Ramos (cell line): ENCODE results near the gene ECHDC3.
"Not testable (repeated sequence)": the region's sequence is repeated elsewhere in the genome, so short reads cannot be mapped to it uniquely, and the experiment has no call there.

ENCODE experiments used
- in situ Hi-C: fragments of 300-500 bp; cut with MboI; formaldehyde crosslinking; loops from one replicate; pipeline ENCODE4 v1.14.3; 2022; ENCODE audit warnings: low sequenced_read_pairs; ENCODE audit not compliant: unreplicated experiment

Gene ECHDC3

DNA sequence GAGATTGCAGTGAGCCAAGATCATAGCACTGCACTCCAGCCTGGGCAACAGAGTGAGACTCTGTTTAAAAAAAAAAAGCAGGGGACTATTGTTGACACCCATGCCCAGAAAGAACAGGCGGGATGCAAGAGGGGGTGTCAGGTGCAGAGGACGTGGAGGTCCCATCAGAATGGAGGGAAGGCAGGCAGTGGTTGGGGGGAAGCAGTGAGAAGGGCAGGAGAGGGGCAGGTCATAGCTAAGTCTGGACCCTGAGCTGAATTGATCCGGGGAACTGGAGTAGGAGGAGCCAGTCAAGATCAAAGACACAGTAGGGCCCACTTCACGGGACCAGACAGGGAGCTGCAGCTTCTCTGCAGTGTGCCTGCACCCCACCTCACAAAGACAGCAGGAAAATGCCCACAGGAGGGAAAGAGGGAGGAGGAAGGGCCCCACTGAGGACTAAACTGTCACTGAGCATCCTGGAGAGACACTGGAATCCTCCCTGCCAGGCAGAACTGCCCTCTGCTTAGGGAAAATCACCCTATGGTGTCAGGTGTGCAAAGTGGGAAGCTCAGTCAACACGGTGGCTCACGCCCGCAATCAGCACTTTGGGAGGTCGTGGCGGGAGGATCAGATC lies 27.3 kb upstream of the ECHDC3 start:
- in situ Hi-C loops: no loop called here

DNA sequence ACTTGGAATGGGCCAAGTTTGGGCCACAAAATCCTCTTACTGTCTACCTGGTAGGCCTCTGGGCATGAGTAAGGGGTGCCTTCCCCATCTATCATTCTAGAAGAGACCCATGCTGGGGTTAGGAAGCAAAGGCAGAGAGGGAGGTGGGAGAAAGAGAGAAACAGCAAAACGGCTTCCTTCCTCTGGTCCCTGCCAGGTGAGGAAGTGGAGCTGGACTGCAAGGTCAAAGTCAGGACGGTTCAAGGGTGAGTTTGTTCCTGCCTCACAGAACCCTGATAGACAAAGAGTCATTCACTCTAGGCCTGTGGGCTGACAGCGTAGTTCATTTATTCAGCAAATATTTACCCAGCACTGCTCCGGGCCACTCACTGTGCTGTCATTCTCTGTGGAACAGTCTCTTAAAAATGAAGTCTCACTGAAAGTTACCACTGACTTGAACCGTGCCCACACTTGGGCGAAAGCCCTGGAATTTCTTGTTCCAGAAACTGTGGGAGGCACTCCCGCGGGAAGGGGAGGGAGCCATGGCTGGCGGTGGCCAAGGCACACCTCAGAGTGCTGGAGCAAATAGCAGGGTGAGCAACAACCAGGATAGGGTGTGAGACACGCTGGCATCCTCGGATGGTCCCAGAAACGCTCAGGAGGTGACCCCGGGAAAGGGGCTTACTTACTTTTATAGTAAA lies 26.2 kb upstream of the ECHDC3 start:
- in situ Hi-C loops: no loop called here

- in situ Hi-C loops: no loop called here
Measured at GRCh38 chr10:11716686-11717085, 25.5 kb upstream of the ECHDC3 start.

DNA sequence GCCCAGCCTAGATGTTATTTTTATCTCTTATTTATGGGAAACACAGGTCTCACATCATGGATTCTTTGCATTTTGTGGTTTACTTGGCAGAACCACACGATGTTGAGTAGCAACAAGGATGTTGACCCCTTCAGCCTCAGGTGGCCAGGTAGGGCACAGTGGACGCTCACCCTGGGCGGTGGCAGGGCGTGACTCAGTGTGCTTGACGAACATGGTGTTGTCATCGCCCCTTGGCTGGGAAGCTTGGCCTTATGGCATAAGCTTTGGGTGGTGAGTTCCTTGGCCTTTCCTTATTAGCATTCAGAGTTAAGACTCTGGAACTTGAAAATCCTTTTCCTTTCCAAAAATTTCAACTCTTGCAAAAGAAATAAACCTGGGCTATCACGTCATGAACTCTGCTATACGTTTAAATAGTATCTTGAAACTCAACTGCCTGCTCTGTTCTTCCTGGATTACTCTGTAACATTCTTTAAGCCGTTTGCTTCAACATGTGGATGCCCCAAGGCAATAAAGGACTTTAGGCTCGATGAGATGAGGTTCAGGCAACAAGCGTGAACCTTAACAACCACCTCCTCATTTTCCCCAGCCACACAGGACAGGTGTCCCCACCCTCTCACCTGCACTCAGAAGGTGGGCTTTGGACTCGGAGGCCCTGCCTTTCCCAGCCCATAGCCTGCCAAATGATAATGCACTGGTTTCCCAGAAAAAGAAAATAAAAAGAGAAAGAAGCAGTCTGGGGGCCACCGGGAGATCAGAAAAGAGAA lies 22.5 kb upstream of the ECHDC3 start:
- in situ Hi-C loops: loop anchor here (10.0 kb wide), 1 partner anchor 205 kb away; no protein-coding TSS in a partner anchor

DNA sequence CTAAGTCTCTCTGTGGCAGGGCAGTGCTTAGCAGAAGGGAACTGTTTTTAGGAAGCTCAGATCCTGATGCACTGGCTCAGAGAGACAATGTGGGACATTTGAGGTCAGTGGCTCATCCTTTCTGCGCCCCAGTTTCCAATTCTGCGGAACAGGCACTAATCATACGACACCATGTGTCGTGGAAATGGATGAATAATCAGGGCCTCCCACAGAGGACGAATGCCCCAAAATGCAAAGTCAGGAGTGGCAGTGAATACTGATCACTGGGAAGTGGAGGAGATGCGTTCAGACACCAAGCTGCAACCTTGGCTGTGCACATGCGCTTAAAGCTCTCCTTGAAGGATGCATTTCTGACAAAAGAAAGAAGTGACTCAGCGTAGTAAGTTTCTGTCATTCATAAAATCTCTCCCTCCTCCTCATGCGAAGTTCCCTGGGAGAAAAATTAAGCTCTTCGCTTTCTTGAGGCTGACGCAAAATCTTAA lies 21.9 kb upstream of the ECHDC3 start:
- in situ Hi-C loops: loop anchor here (10.0 kb wide), 1 partner anchor 206 kb away; no protein-coding TSS in a partner anchor

DNA sequence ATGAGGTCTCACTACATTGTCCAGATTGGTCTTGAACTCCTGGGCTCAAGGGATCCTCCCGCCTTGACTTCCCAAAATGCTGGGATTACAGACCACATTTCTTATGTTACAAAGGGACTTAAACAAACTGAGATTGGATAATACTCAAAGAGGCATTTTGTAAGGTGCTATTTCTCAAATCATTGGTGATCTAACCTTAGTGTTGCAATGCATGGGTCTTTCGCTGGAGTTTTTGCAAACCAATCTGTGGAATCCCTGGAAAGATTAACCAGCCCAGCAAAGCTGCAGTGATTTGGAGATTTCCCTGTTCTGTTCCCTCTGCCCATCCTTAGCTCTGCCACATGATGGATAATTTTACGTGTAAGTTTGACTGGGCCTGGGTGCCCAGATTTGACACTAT lies 20.4 kb upstream of the ECHDC3 start:
- in situ Hi-C loops: loop anchor here (10.0 kb wide), 1 partner anchor 207 kb away; no protein-coding TSS in a partner anchor

DNA sequence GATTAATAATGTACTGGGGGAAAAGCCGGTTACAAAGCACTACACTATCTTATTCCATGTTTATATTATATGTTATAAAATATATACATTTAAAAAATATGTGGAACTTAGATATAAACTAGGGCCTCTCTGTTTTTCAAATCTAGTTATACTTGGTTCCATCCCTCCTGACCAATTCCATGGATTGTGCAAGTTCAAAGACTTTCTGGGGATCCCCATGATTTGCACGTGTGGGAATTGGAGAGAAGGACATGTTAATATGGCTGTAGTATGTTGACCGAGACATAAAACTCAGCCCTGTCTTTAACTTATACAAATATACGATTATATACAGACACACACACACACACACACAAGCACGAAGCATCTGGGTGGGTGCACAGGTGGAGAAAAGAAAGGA lies 18.8 kb upstream of the ECHDC3 start:
- in situ Hi-C loops: loop anchor here (10.0 kb wide), 1 partner anchor 209 kb away; no protein-coding TSS in a partner anchor

DNA sequence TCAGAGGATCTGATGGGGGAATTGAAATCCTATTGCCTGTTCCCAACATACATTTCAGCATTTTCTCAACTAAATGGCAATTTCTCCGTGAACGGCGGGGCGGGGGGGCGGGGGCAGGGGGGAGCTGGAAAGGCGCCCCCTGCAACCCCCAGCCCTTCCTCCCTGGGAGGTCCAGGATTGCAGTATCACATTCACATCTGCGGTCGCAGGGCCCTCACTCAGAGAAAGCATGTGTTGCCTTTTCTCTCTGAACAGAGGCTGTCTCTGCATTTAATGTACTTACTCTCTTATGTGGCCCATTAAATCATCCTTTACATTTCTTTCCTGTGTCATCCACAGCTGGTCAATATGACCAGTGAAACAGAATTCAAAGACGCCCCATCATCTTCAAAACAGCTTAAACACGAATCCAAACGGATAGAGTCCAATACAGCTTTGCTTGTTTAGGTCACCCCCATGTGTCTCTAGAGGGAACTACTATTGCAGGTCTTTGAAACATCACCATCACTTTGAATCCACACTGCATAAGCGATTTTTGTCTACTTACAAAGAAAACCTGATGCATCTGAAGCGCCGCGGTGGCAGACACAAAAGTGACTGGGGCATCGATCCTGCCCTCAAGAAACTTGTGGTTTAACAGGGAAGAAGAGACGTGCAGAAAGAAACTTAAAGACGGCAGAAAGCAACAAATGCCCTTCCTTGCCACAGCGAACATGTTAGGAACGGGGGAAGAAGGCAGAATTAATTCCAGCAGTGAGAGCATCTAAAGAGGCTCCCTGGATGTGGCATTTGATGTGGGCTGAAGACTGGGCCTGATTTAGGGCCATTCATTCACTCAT lies 17.0 kb upstream of the ECHDC3 start:
- in situ Hi-C loops: loop anchor here (10.0 kb wide), 1 partner anchor 210 kb away; no protein-coding TSS in a partner anchor

DNA sequence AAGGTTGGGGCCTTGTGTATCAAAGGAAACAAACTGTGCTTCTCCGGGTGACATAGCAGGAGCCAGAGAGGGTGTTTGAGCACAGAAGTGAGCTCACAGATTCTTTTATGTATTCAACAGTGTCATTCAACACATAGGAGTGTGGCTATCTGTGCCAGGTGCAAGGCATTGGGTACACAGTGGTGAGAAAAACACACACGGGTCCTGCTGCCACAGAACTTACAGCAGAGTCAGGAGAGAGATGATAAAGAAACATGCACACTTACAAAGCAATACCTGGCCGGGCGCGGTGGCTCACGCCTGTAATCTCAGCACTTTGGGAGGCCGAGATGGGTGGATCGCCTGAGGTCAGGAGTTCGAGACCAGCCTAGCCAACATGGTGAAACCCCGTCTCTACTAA lies 16.3 kb upstream of the ECHDC3 start:
- in situ Hi-C loops: loop anchor here (10.0 kb wide), 1 partner anchor 211 kb away; no protein-coding TSS in a partner anchor

DNA sequence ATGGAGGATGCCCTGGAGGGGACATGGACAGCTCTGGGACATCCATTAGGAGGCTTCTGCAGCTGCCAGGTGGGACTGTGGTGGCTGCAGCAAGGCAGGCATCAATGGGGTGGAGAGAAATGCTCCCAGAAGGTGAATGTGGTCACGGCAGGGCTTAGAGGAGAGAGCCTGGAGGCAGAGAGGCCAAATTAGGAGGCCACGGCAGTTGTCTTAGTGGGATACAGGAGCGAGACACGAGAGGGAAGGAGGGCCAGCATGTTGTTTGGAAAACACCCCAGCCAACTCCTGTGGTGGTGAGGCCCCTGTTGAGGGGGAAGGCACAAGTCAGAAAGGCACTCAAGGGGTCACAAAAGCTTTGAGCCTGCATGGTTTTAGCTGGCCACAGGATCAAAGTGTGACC lies 14.6 kb upstream of the ECHDC3 start:
- in situ Hi-C loops: loop anchor here (10.0 kb wide), 1 partner anchor 213 kb away; no protein-coding TSS in a partner anchor

GRCh38 chr10:11728353-11728752 lies 13.8 kb upstream of the ECHDC3 start:
- in situ Hi-C loops: loop anchor here (10.0 kb wide), 1 partner anchor 214 kb away; no protein-coding TSS in a partner anchor

GRCh38 chr10:11729790-11730315 lies 12.3 kb upstream of the ECHDC3 start:
- in situ Hi-C loops: loop anchor here (10.0 kb wide), 1 partner anchor 215 kb away; no protein-coding TSS in a partner anchor

GRCh38 chr10:11730779-11731178 lies 11.4 kb upstream of the ECHDC3 start:
- in situ Hi-C loops: no loop called here

DNA sequence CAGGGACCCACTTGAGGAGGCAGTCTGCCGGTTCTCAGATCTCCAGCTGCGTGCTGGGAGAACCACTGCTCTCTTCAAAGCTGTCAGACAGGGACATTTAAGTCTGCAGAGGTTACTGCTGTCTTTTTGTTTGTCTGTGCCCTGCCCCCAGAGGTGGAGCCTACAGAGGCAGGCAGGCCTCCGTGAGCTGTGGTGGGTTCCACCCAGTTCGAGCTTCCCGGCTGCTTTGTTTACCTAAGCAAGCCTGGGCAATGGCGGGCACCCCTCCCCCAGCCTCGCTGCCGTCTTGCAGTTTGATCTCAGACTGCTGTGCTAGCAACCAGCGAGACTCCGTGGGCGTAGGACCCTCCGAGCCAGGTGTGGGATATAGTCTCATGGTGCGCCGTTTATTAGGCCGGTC lies 5.4 kb upstream of the ECHDC3 start:
- in situ Hi-C loops: not testable (repeated sequence)

- in situ Hi-C loops: not testable (repeated sequence)
Measured at GRCh38 chr10:11737258-11738032, 4.7 kb upstream of the ECHDC3 start.

GRCh38 chr10:11740907-11741306 lies 1.3 kb upstream of the ECHDC3 start:
- in situ Hi-C loops: no loop called here

DNA sequence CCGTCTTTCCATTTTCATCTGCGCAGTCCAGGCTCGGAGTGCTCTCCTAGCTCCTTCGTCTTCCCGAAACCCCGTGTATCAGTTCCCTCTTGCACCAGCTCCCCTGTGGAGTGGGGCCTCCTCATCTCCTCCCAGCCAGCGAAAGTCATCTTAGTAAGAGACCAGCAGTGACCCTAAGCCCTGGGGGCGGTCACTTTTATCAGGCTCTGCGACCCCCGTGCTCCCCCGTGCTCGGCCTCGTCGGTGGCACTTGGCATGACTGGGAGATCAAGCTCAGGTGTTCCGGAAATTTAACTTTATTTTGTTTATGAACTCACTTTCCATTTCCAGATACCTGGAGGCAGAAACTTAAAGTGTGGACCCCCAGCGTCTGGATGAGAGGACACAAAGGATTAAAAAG lies 574 bp upstream of the ECHDC3 start:
- in situ Hi-C loops: no loop called here

DNA sequence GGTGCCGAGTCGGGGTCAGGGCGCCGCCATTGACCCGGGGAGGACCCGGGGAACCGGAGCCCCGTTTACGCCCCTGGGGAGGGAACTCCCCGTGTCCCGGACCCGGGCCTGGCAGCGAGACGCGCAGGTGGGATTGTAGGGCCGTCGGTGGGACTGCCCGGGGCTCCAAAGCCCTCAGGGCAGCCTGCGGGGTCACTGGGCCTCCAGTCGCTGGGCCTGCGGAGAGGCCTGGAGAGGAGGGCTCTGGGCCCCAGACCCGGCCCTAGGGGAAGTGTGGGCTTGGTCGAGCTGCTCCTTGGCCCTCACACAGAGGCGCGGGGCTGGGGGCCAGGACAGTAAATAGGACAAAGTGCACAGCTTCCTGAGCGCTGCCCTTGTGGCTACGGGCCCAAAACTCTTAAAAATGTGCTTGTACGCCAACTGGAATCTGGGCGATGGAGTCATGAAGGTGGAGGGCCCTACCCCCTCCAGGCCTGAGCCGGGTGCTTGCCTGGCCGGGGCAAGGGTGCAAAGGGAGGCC lies 657 bp downstream of the ECHDC3 start:
- in situ Hi-C loops: no loop called here
